HepG2 (cell line): Measurements from ENCODE around the gene STH. TPM values are rescaled to one million over a fixed set of nuclear protein-coding genes. Genes with fewer than 3 reads are reported as not detected.

ENCODE experiments used
- AGO1 ChIP-seq: fragments of 200-400 bp; formaldehyde crosslinking; IDR thresholded peaks from 2 replicates; pipeline ENCODE4 v1.6.1; 2017; ENCODE audit warnings: mild to moderate bottlenecking, low read depth, low read length, moderate library complexity; ENCODE audit not compliant: poor library complexity, severe bottlenecking
- ATM ChIP-seq: fragments of 450-650 bp; IDR thresholded peaks from 2 replicates; pipeline ENCODE4 v1.7.1; 2017; ENCODE audit warnings: mild to moderate bottlenecking, borderline replicate concordance
- BHLHE40 ChIP-seq: IDR thresholded peaks from 2 replicates; pipeline ENCODE4 v1.6.1; 2011; ENCODE audit warnings: low read length, improper control_type of control experiment
- CEBPG ChIP-seq: IDR thresholded peaks from 2 replicates; pipeline ENCODE4 v1.6.1; 2016
- CSRNP2 ChIP-seq: sonication (generic); formaldehyde crosslinking; conservative IDR thresholded peaks from 2 replicates; pipeline ENCODE4 v1.8.0; 2022; ENCODE audit warnings: low read depth, missing genetic modification reagents
- FOXC1 ChIP-seq: sonication (generic); formaldehyde crosslinking; IDR thresholded peaks from 2 replicates; pipeline ENCODE4 v1.8.0; 2022; ENCODE audit warnings: mild to moderate bottlenecking, missing genetic modification reagents, borderline replicate concordance
- HDAC6 ChIP-seq: fragments of 200-600 bp; sonication (generic); IDR thresholded peaks from 2 replicates; pipeline ENCODE4 v1.7.0; 2017; ENCODE audit warnings: mild to moderate bottlenecking, antibody characterized with exemption, low read length, low read depth
- HOXA3 ChIP-seq: sonication (generic); formaldehyde crosslinking; IDR thresholded peaks from 2 replicates; pipeline ENCODE4 v1.5.0; 2020; ENCODE audit warnings: missing genetic modification reagents
- KLF6 ChIP-seq: IDR thresholded peaks from 2 replicates; pipeline ENCODE4 v1.8.0; 2016; ENCODE audit warnings: missing biosample characterization, missing genetic modification reagents
- LBX2 ChIP-seq: sonication (generic); formaldehyde crosslinking; IDR thresholded peaks from 2 replicates; pipeline ENCODE4 v1.5.0; 2020; ENCODE audit warnings: missing genetic modification reagents, mild to moderate bottlenecking, borderline replicate concordance
- MYC ChIP-seq: sonication (generic); formaldehyde crosslinking; IDR thresholded peaks from 2 replicates; pipeline ENCODE4 v1.9.0; 2021; ENCODE audit warnings: missing genetic modification reagents, borderline replicate concordance
- NR1H2 ChIP-seq: sonication (generic); formaldehyde crosslinking; IDR thresholded peaks from 2 replicates; pipeline ENCODE4 v1.8.1; 2022; ENCODE audit warnings: low read depth, missing genetic modification reagents, borderline replicate concordance
- NR2F1 ChIP-seq, 2 experiments: fragments of 450-650 bp in 1 of 2; formaldehyde crosslinking in 1 of 2; IDR thresholded peaks; 2 replicates each; pipeline versions ENCODE4 v1.5.0 to v1.6.1; 2016 to 2020; ENCODE audit warnings: mild to moderate bottlenecking in 1 of 2, missing compliant biosample characterization in 1 of 2, missing genetic modification reagents in 1 of 2, moderate library complexity in 1 of 2
- NRL ChIP-seq: sonication (generic); formaldehyde crosslinking; IDR thresholded peaks from 2 replicates; pipeline ENCODE4 v1.5.0; 2020; ENCODE audit warnings: missing genetic modification reagents, mild to moderate bottlenecking, moderate library complexity, borderline replicate concordance
- RARG ChIP-seq: sonication (generic); formaldehyde crosslinking; IDR thresholded peaks from 2 replicates; pipeline ENCODE4 v1.4.0; 2020; ENCODE audit warnings: low read depth, mild to moderate bottlenecking, missing genetic modification reagents
- RFXANK ChIP-seq: IDR thresholded peaks from 2 replicates; pipeline ENCODE4 v1.6.1; 2016
- SMARCE1 ChIP-seq: fragments of 450-650 bp; IDR thresholded peaks from 2 replicates; pipeline ENCODE4 v1.6.1; 2017; ENCODE audit warnings: borderline replicate concordance
- STAT5B ChIP-seq: sonication (generic); formaldehyde crosslinking; IDR thresholded peaks from 2 replicates; pipeline ENCODE4 v1.4.0; 2020; ENCODE audit warnings: missing genetic modification reagents
- ZBTB44 ChIP-seq: sonication (generic); formaldehyde crosslinking; IDR thresholded peaks from 2 replicates; pipeline ENCODE4 v1.4.0; 2020; ENCODE audit warnings: missing genetic modification reagents
- ZBTB46 ChIP-seq: sonication (generic); formaldehyde crosslinking; IDR thresholded peaks from 2 replicates; pipeline ENCODE4 v1.4.0; 2020; ENCODE audit warnings: mild to moderate bottlenecking, missing genetic modification reagents, borderline replicate concordance
- ZFP62 ChIP-seq: sonication (generic); formaldehyde crosslinking; IDR thresholded peaks from 2 replicates; pipeline ENCODE4 v1.4.0; 2020; ENCODE audit warnings: missing genetic modification reagents
- ZNF143 ChIP-seq: sonication (generic); formaldehyde crosslinking; IDR thresholded peaks from 2 replicates; pipeline ENCODE4 v1.4.0; 2020; ENCODE audit warnings: missing genetic modification reagents
- ZNF234 ChIP-seq: sonication (generic); formaldehyde crosslinking; conservative IDR thresholded peaks from 2 replicates; pipeline ENCODE4 v1.5.1; 2020; ENCODE audit warnings: mild to moderate bottlenecking, missing genetic modification reagents
- ZNF331 ChIP-seq: sonication (generic); formaldehyde crosslinking; IDR thresholded peaks from 2 replicates; pipeline ENCODE4 v1.4.0; 2020; ENCODE audit warnings: missing genetic modification reagents
- ZNF564 ChIP-seq: sonication (generic); formaldehyde crosslinking; IDR thresholded peaks from 2 replicates; pipeline ENCODE4 v1.8.1; 2023; ENCODE audit warnings: mild to moderate bottlenecking, missing genetic modification reagents
- polyA plus RNA-seq, 8 experiments: library from polyadenylated mRNA; depleted of rRNA in 3 of 8; stranded (reverse) in 7 of 8; unstranded in 1 of 8; fragments of >200 nt; fragmentation: Illumina TruSeq in 4 of 8; extraction: Trizol in 4 of 8; gene quantifications; 2 replicates each; pipeline versions ENCODE4 v1.2.1 to v1.2.3, GENCODE V29; 2011 to 2016; ENCODE audit warnings: low read depth in 4 of 8, missing spikeins in 1 of 8, mixed read lengths in 1 of 8; ENCODE audit not compliant: insufficient read depth in 1 of 8
- total RNA-seq, 5 experiments: library from RNA; depleted of rRNA; stranded (reverse); fragments of >200 nt; fragmentation: Illumina TruSeq; extraction: Trizol; gene quantifications; 2 replicates each; pipeline ENCODE4 v1.2.3, GENCODE V29; 2016; ENCODE audit warnings: low read depth in 1 of 5

The STH gene
- total and polyA plus RNA-seq, 2 of the 13 experiments (the other 11 are each of a cell fraction or from before 2014, with no cell fraction given) = not detected

GRCh38 chr17:46013502-46014165 is 14.6 kb downstream of the STH start (continued):
- no peak for TF ChIP-seq HDAC6
- peak; percentile 58; the same call in 1 of the 2 replicates for TF ChIP-seq HOXA3
- TF ChIP-seq STAT5B (CRISPR knock-in tag) = no peak
- TF ChIP-seq NR1H2 (CRISPR knock-in tag) = no peak
- no peak for TF ChIP-seq ATM
- TF ChIP-seq FOXC1 (CRISPR knock-in tag) = 0 out of 2 replicates have a peak, but pooled peaks have one; percentile 23
- no peak for TF ChIP-seq ZFP62 (CRISPR knock-in tag)
- TF ChIP-seq RFXANK (CRISPR knock-in tag) = no peak
- TF ChIP-seq ZNF234 (CRISPR knock-in tag) = no peak
- 0 out of 2 replicates have a peak, but pooled peaks have one; percentile 28 for TF ChIP-seq ZNF564
- TF ChIP-seq ZBTB44 = no peak
- no peak for TF ChIP-seq RARG (CRISPR knock-in tag)
- TF ChIP-seq SMARCE1 = no peak
- TF ChIP-seq CEBPG = peak; percentile 90
- TF ChIP-seq LBX2 = 0 out of 2 replicates have a peak, but pooled peaks have one; percentile 17
- TF ChIP-seq ZNF143 (CRISPR knock-in tag) = 0 out of 2 replicates have a peak, but pooled peaks have one; percentile 40
- TF ChIP-seq ZBTB46 (CRISPR knock-in tag) = no peak
- no peak for TF ChIP-seq AGO1
- TF ChIP-seq KLF6 (CRISPR knock-in tag) = no peak
- TF ChIP-seq ZNF331 (CRISPR knock-in tag) = 0 out of 2 replicates have a peak, but pooled peaks have one; percentile 27
- no peak for TF ChIP-seq MYC (CRISPR knock-in tag)
- TF ChIP-seq NR2F1 (CRISPR knock-in tag; IDR thresholded peaks at IDR 0.05) = 0 out of 4 replicates have a peak, but pooled peaks of 1 of the 2 experiments have one; percentile 2
- 0 out of 2 replicates have a peak, but pooled peaks have one; percentile 23 for TF ChIP-seq BHLHE40
- TF ChIP-seq NRL (CRISPR knock-in tag) = no peak
- TF ChIP-seq CSRNP2 (CRISPR knock-in tag) = no peak
